ENCODE data around the gene NUMA1. TPM values are rescaled to one million over a fixed set of nuclear protein-coding genes. Genes with fewer than 3 reads are reported as not detected.
A peak's percentile ranks its signal among the peaks of the same experiment; 100 is the strongest.

The NUMA1 gene
- total and polyA plus RNA-seq, 2 of the 13 experiments (the other 11 are each of a cell fraction or from before 2014, with no cell fraction given): 57.3 to 60.2 TPM

DNA sequence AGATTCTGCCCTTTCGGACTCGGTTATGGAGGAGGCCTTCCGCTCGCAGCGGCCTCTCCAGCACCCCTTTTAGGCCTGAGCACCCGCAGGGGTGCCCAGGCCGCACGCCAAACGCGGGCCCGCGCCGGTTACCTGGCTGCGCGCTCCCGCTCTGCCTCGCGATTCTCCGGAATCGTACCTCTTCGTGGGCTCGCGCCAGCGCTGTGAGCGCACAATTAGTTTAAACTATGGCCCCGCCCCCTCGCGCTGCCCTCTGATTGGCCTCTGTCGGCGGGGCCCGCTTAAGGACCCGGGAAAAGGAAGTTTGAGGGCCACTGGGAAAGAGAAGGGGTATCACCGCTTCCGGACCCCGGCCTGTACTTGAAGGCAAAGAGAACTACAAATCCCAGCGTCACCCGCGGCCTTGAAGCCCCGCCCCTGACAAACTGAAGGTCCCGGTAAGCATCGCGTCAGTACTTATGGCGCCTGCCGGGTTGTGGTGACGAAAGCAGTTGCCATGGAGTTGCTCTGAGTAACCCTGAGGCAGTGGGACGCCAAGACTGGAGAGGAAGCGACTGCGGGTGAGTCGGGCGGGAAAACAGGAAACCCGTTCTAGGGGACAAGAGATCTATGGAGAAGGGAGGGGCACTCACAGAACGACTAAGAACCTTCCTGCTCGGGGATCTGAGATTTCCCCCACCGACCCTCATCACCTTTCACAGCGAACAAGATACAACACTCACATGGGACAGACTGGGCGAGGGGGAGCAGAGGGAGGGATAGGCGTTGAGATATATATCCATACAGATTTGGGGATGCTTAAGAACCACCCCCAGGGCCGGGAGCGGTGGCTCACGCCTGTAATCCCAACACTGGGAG lies at the start of gene NUMA1, which contains the start of gene LRRC51 (continued):
- TF ChIP-seq, protein P1, sequence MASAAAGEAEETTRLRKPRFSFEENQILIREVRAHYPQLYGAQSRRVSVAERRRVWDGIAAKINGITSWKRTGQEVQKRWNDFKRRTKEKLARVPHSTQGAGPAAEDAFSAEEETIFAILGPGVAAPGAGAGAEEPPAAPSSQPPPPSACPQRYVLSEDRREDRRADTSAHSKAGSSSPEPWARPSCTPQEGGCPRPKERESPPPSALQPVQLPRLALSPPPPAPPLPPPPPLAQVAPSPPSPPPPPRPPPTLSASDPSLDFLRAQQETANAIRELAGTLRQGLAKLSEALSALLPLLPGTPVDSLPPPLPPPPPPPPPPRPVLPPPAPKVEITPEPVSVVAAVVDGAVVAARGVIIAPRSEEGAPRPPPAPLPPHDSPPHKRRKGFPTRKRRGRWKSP (CRISPR knock-in tag; IDR thresholded peaks at IDR 0.05): peak; percentile 72; the same call in 1 of the 2 replicates
- peak; percentile 84 for TF ChIP-seq ASH2L (IDR thresholded peaks at IDR 0.05; ENCODE audit: insufficient read length, low read depth, low read length)
- TF ChIP-seq SMC3 (IDR thresholded peaks at IDR 0.05; ENCODE audit: low read length): no peak
- no peak for TF ChIP-seq ZNF225 (CRISPR knock-in tag; IDR thresholded peaks at IDR 0.05)
- TF ChIP-seq ZNF567 (CRISPR knock-in tag; IDR thresholded peaks at IDR 0.05; ENCODE audit: borderline replicate concordance): no peak
- TF ChIP-seq ZNF329 (CRISPR knock-in tag; IDR thresholded peaks at IDR 0.05; ENCODE audit: low read depth): no peak
- TF ChIP-seq, protein P2, sequence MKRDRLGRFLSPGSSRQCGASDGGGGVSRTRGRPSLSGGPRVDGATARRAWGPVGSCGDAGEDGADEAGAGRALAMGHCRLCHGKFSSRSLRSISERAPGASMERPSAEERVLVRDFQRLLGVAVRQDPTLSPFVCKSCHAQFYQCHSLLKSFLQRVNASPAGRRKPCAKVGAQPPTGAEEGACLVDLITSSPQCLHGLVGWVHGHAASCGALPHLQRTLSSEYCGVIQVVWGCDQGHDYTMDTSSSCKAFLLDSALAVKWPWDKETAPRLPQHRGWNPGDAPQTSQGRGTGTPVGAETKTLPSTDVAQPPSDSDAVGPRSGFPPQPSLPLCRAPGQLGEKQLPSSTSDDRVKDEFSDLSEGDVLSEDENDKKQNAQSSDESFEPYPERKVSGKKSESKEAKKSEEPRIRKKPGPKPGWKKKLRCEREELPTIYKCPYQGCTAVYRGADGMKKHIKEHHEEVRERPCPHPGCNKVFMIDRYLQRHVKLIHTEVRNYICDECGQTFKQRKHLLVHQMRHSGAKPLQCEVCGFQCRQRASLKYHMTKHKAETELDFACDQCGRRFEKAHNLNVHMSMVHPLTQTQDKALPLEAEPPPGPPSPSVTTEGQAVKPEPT (CRISPR knock-in tag; IDR thresholded peaks at IDR 0.05; ENCODE audit: low read depth): no peak
- no peak for TF ChIP-seq ZNF761 (CRISPR knock-in tag; conservative IDR thresholded peaks at IDR 0.05)
- TF ChIP-seq JUNB (CRISPR knock-in tag; IDR thresholded peaks at IDR 0.05; ENCODE audit: borderline replicate concordance): no peak
- TF ChIP-seq DNMT1 (CRISPR knock-in tag; IDR thresholded peaks at IDR 0.05): no peak
- no peak for TF ChIP-seq PCBP2 (optimal IDR thresholded peaks at IDR 0.05; ENCODE audit: low read depth, low read length, poor library complexity, severe bottlenecking)
- TF ChIP-seq ZNF773 (CRISPR knock-in tag; IDR thresholded peaks at IDR 0.05; ENCODE audit: borderline replicate concordance): no peak
- TF ChIP-seq ZBTB20 (CRISPR knock-in tag; IDR thresholded peaks at IDR 0.05; ENCODE audit: borderline replicate concordance, low read depth): no peak
- TF ChIP-seq ATF7-NPFF (CRISPR knock-in tag; IDR thresholded peaks at IDR 0.05; ENCODE audit: low read depth): no peak; the same call in 1 of the 2 replicates
- TF ChIP-seq, protein P3, sequence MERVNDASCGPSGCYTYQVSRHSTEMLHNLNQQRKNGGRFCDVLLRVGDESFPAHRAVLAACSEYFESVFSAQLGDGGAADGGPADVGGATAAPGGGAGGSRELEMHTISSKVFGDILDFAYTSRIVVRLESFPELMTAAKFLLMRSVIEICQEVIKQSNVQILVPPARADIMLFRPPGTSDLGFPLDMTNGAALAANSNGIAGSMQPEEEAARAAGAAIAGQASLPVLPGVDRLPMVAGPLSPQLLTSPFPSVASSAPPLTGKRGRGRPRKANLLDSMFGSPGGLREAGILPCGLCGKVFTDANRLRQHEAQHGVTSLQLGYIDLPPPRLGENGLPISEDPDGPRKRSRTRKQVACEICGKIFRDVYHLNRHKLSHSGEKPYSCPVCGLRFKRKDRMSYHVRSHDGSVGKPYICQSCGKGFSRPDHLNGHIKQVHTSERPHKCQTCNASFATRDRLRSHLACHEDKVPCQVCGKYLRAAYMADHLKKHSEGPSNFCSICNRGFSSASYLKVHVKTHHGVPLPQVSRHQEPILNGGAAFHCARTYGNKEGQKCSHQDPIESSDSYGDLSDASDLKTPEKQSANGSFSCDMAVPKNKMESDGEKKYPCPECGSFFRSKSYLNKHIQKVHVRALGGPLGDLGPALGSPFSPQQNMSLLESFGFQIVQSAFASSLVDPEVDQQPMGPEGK (CRISPR knock-in tag; IDR thresholded peaks at IDR 0.05): no peak
- TF ChIP-seq, protein P4, sequence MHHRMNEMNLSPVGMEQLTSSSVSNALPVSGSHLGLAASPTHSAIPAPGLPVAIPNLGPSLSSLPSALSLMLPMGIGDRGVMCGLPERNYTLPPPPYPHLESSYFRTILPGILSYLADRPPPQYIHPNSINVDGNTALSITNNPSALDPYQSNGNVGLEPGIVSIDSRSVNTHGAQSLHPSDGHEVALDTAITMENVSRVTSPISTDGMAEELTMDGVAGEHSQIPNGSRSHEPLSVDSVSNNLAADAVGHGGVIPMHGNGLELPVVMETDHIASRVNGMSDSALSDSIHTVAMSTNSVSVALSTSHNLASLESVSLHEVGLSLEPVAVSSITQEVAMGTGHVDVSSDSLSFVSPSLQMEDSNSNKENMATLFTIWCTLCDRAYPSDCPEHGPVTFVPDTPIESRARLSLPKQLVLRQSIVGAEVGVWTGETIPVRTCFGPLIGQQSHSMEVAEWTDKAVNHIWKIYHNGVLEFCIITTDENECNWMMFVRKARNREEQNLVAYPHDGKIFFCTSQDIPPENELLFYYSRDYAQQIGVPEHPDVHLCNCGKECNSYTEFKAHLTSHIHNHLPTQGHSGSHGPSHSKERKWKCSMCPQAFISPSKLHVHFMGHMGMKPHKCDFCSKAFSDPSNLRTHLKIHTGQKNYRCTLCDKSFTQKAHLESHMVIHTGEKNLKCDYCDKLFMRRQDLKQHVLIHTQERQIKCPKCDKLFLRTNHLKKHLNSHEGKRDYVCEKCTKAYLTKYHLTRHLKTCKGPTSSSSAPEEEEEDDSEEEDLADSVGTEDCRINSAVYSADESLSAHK (CRISPR knock-in tag; IDR thresholded peaks at IDR 0.05; ENCODE audit: borderline replicate concordance): no peak
- TF ChIP-seq, protein P5, sequence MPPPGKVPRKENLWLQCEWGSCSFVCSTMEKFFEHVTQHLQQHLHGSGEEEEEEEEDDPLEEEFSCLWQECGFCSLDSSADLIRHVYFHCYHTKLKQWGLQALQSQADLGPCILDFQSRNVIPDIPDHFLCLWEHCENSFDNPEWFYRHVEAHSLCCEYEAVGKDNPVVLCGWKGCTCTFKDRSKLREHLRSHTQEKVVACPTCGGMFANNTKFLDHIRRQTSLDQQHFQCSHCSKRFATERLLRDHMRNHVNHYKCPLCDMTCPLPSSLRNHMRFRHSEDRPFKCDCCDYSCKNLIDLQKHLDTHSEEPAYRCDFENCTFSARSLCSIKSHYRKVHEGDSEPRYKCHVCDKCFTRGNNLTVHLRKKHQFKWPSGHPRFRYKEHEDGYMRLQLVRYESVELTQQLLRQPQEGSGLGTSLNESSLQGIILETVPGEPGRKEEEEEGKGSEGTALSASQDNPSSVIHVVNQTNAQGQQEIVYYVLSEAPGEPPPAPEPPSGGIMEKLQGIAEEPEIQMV (CRISPR knock-in tag; IDR thresholded peaks at IDR 0.05; ENCODE audit: low read depth): no peak
- no peak for TF ChIP-seq ZBTB7B (CRISPR knock-in tag; IDR thresholded peaks at IDR 0.05)
- TF ChIP-seq ZFP82 (CRISPR knock-in tag; IDR thresholded peaks at IDR 0.05; ENCODE audit: borderline replicate concordance): no peak
